Testis (tissue), 3 donors: ENCODE data around the gene C19orf85. TPM values are rescaled to one million over a fixed set of nuclear protein-coding genes. Genes with fewer than 3 reads are reported as not detected.
"Not testable (repeated sequence)": the region's sequence is repeated elsewhere in the genome, so short reads cannot be mapped to it uniquely, and the experiment has no call there.

Experiments used
- DNase-seq: peaks from one replicate; pipeline ENCODE4 v3.0.0-alpha.2; 2019
- H3K27ac ChIP-seq, 2 donors: fragments of 200-600 bp; sonication (generic); one replicate each; pipeline ENCODE4 v1.5.1; 2019
- H3K27me3 ChIP-seq: fragments of 200-600 bp; sonication (generic); one replicate; pipeline ENCODE4 v1.5.1; 2019
- H3K36me3 ChIP-seq: fragments of 200-600 bp; sonication (generic); one replicate; pipeline ENCODE4 v1.5.1; 2017; ENCODE audit warnings: low read depth; ENCODE audit errors: missing control alignments
- H3K4me1 ChIP-seq: fragments of 200-600 bp; sonication (generic); one replicate; pipeline ENCODE4 v1.5.1; 2019
- H3K4me3 ChIP-seq, 2 donors: fragments of 200-600 bp; sonication (generic); one replicate each; pipeline ENCODE4 v1.5.1; 2017 to 2019
- H3K9me3 ChIP-seq: fragments of 200-600 bp; sonication (generic); one replicate; pipeline ENCODE4 v1.5.1; 2017
- CTCF ChIP-seq, 3 experiments: fragments of 450-650 bp in 2 of 3; fragments of 200-600 bp in 1 of 3; sonication (generic) in 1 of 3; IDR thresholded peaks; one replicate each; pipeline ENCODE4 v1.5.1; 2016 to 2019; ENCODE audit warnings: antibody characterized with exemption in 3 of 3, mild to moderate bottlenecking in 2 of 3, moderate library complexity in 1 of 3
- POLR2A ChIP-seq: fragments of 450-650 bp; IDR thresholded peaks from one replicate; pipeline ENCODE4 v1.6.1; 2017; ENCODE audit warnings: antibody characterized with exemption, mild to moderate bottlenecking, moderate library complexity
- WGBS, 2 donors: methylation state at CpG; one replicate each; pipeline ENCODE4 v1.1.5; 2018; 5-methylcytosine and 5-hydroxymethylcytosine counted together
- intact Hi-C: fragments of 100-400 bp; cut with DNase I; formaldehyde crosslinking; loops from one replicate; pipeline ENCODE4 v1.15.1; 2023; ENCODE audit warnings: low total_unique reads
- polyA plus RNA-seq: library from polyadenylated mRNA; stranded (reverse); fragments of 350-450 nt; fragmentation: Illumina TruSeq; extraction: RNeasy Lipid Tissue Mini Kit (QIAGEN cat#74804); gene quantifications from one replicate; pipeline ENCODE4 v1.2.3, GENCODE V29; 2014; ENCODE audit warnings: low read depth, low replicate concordance; ENCODE audit not compliant: insufficient read depth
- total RNA-seq, 2 donors: library from RNA; depleted of rRNA; stranded (reverse); fragments of >200 nt; gene quantifications; one replicate each; pipeline ENCODE4 v1.2.3, GENCODE V29; 2016

C19orf85 gene
- total and polyA plus RNA-seq, 3 donors from 2014 or later = not detected

- 1% methylated on average over 43 to 79 of the region's 80 CpGs for WGBS, 2 donors
- Histone ChIP-seq H3K4me1 (peaks cover 26% of the 10 kb centered on the region), H3K9me3 (no peaks in the 10 kb centered on the region), H3K4me3 (peak overlapping the region; percentile 7 to 39), H3K27me3 (no peaks in the 10 kb centered on the region), H3K36me3 (no peaks in the 10 kb centered on the region), H3K27ac (no peak overlapping the region)
- intact Hi-C loops = no loop called here
- TF ChIP-seq POLR2A (no peak), CTCF (IDR thresholded peaks at IDR 0.05) (no peak)
- no peak for DNase-seq
Observed at GRCh38 chr19:55451163-55451964, 13.2 kb downstream of the C19orf85 start.

GRCh38 chr19:55449469-55449868, 15.1 kb downstream of the C19orf85 start:
- TF ChIP-seq CTCF (IDR thresholded peaks at IDR 0.05) (no peak), POLR2A (no peak)
- H3K4me1 ChIP-seq = peaks cover 25% of the 10 kb centered on the region
- no peaks in the 10 kb centered on the region for H3K36me3 ChIP-seq
- no peak overlapping the region for H3K27ac ChIP-seq
- H3K27me3 ChIP-seq = no peaks in the 10 kb centered on the region
- no peak overlapping the region for H3K4me3 ChIP-seq
- WGBS, 2 donors = 52% methylated on average over 6 of the region's 16 CpGs; no CpG with 5 or more reads in 1 of the 2 donors
- intact Hi-C loops = no loop called here
- no peak for DNase-seq
- H3K9me3 ChIP-seq = no peaks in the 10 kb centered on the region

- H3K9me3 ChIP-seq, H3K36me3 ChIP-seq, H3K4me3 ChIP-seq, H3K27ac ChIP-seq, intact Hi-C loops, H3K27me3 ChIP-seq, DNase-seq: not testable (repeated sequence)
- peaks cover 13% of the 10 kb centered on the region for H3K4me1 ChIP-seq
- WGBS, 2 donors = 81 to 82% methylated on average over 5 of the region's 5 CpGs
Observed at GRCh38 chr19:55448175-55448490, 16.4 kb downstream of the C19orf85 start.

- Histone ChIP-seq H3K4me3 (no peak overlapping the region), H3K27me3 (no peaks in the 10 kb centered on the region), H3K36me3 (no peaks in the 10 kb centered on the region), H3K9me3 (no peaks in the 10 kb centered on the region), H3K27ac (no peak overlapping the region), H3K4me1 (peaks cover 9% of the 10 kb centered on the region)
- no peak for DNase-seq
- intact Hi-C loops = no loop called here
- TF ChIP-seq POLR2A (no peak), CTCF (IDR thresholded peaks at IDR 0.05) (no peak)
- 37% methylated on average over 8 to 16 of the region's 16 CpGs for WGBS, 2 donors
Observed at GRCh38 chr19:55447421-55448174, 17.0 kb downstream of the C19orf85 start.

GRCh38 chr19:55446060-55446459, 18.5 kb downstream of the C19orf85 start:
- no peak for DNase-seq
- no peak for TF ChIP-seq CTCF (IDR thresholded peaks at IDR 0.05)
- TF ChIP-seq POLR2A = no peak
- WGBS, 2 donors = 72% methylated on average over 8 of the region's 8 CpGs
- intact Hi-C loops = no loop called here
- Histone ChIP-seq H3K27me3 (no peaks in the 10 kb centered on the region), H3K4me1 (no peaks in the 10 kb centered on the region), H3K9me3 (no peaks in the 10 kb centered on the region), H3K36me3 (no peaks in the 10 kb centered on the region), H3K27ac (no peak overlapping the region), H3K4me3 (no peak overlapping the region)
